Measurements from ENCODE around the gene BLTP3A.
"Not testable (repeated sequence)": the region's sequence is repeated elsewhere in the genome, so short reads cannot be mapped to it uniquely, and the experiment has no call there.

Gene BLTP3A

GRCh38 chr6:34792605-34793500, 970 bp downstream of the BLTP3A start:
- no peak for DNase-seq (ENCODE audit: low read depth in 1 of 2, low spot score in 1 of 2)

- DNase-seq (ENCODE audit: low read depth in 1 of 2, low spot score in 1 of 2): no peak
These were observed 2.0 kb downstream of the BLTP3A start for GRCh38 chr6:34793877-34794276.

- no peak for DNase-seq (ENCODE audit: low read depth in 1 of 2, low spot score in 1 of 2)
These were observed 4.0 kb downstream of the BLTP3A start for GRCh38 chr6:34795836-34796425.

- no peak for DNase-seq (ENCODE audit: low read depth in 1 of 2, low spot score in 1 of 2)
These were observed 6.2 kb downstream of the BLTP3A start for GRCh38 chr6:34798057-34798456.

- DNase-seq (ENCODE audit: low read depth in 1 of 2, low spot score in 1 of 2): no peak
These were observed 7.7 kb downstream of the BLTP3A start for GRCh38 chr6:34799547-34799946.

GRCh38 chr6:34804543-34804942, 12.7 kb downstream of the BLTP3A start:
- no peak for DNase-seq (ENCODE audit: low read depth in 1 of 2, low spot score in 1 of 2)

- DNase-seq (ENCODE audit: low read depth in 1 of 2, low spot score in 1 of 2): not testable (repeated sequence)
These were observed 13.2 kb downstream of the BLTP3A start for GRCh38 chr6:34805074-34805473.

GRCh38 chr6:34806738-34807453, 15.0 kb downstream of the BLTP3A start:
- DNase-seq (ENCODE audit: low read depth in 1 of 2, low spot score in 1 of 2): no peak

GRCh38 chr6:34808473-34808872, 16.6 kb downstream of the BLTP3A start:
- not testable (repeated sequence) for DNase-seq (ENCODE audit: low read depth in 1 of 2, low spot score in 1 of 2)

- not testable (repeated sequence) for DNase-seq (ENCODE audit: low read depth in 1 of 2, low spot score in 1 of 2)
These were observed 17.5 kb downstream of the BLTP3A start for GRCh38 chr6:34809419-34809818.

- DNase-seq (ENCODE audit: low read depth in 1 of 2, low spot score in 1 of 2): no peak
These were observed 18.4 kb downstream of the BLTP3A start for GRCh38 chr6:34810017-34810882.

- DNase-seq (ENCODE audit: low read depth in 1 of 2, low spot score in 1 of 2): no peak
These were observed 19.2 kb downstream of the BLTP3A start for GRCh38 chr6:34810936-34811632.

GRCh38 chr6:34813028-34813713, 21.3 kb downstream of the BLTP3A start:
- no peak for DNase-seq (ENCODE audit: low read depth in 1 of 2, low spot score in 1 of 2)

GRCh38 chr6:34816635-34817301, 24.9 kb downstream of the BLTP3A start:
- no peak for DNase-seq (ENCODE audit: low read depth in 1 of 2, low spot score in 1 of 2)

GRCh38 chr6:34817446-34817845, 25.6 kb downstream of the BLTP3A start:
- no peak for DNase-seq (ENCODE audit: low read depth in 1 of 2, low spot score in 1 of 2)

GRCh38 chr6:34818872-34819570, 27.1 kb downstream of the BLTP3A start:
- DNase-seq (ENCODE audit: low read depth in 1 of 2, low spot score in 1 of 2): not testable (repeated sequence)

- DNase-seq (ENCODE audit: low read depth in 1 of 2, low spot score in 1 of 2): no peak
These were observed 27.9 kb downstream of the BLTP3A start for GRCh38 chr6:34819571-34820480.

GRCh38 chr6:34829137-34829536, 37.3 kb downstream of the BLTP3A start:
- DNase-seq (ENCODE audit: low read depth in 1 of 2, low spot score in 1 of 2): no peak
